MG63 (cell line): ENCODE results near the gene SOS1. TPM values are rescaled to one million over a fixed set of nuclear protein-coding genes. Genes with fewer than 3 reads are reported as not detected.
A peak's percentile ranks its signal among the peaks of the same experiment; 100 is the strongest.
"Not testable (repeated sequence)": the region's sequence is repeated elsewhere in the genome, so short reads cannot be mapped to it uniquely, and the experiment has no call there.

Experiments used
- DNase-seq: peaks from one replicate; pipeline ENCODE4 v3.0.0-alpha.2; 2020
- H3K27me3 ChIP-seq: fragments of 250-450 bp; sonication (Bioruptor Pico); 2 replicates; pipeline ENCODE4 v1.5.1; 2020; ENCODE audit warnings: mild to moderate bottlenecking, moderate library complexity
- H3K36me3 ChIP-seq: fragments of 250-450 bp; sonication (Bioruptor Pico); 2 replicates; pipeline ENCODE4 v1.5.1; 2020; ENCODE audit warnings: mild to moderate bottlenecking, moderate library complexity
- H3K4me3 ChIP-seq: fragments of 250-450 bp; sonication (Bioruptor Pico); 2 replicates; pipeline ENCODE4 v1.5.1; 2020; ENCODE audit warnings: mild to moderate bottlenecking, moderate library complexity
- H3K9me3 ChIP-seq: fragments of 250-450 bp; sonication (Bioruptor Pico); 2 replicates; pipeline ENCODE4 v1.5.1; 2020; ENCODE audit warnings: mild to moderate bottlenecking, moderate library complexity
- total RNA-seq: library from RNA; depleted of rRNA; stranded (reverse); fragments of >200 nt; shearing (Covaris generic); gene quantifications from 2 replicates; pipeline ENCODE4 v1.2.3, GENCODE V29; 2014; ENCODE audit warnings: low replicate concordance; rRNA removed

The SOS1 gene
- 4.9 and 9.2 TPM in 2 replicates for total RNA-seq

- DNase-seq, result peak; percentile 95
- H3K27me3 ChIP-seq, result no peaks in the 10 kb centered on the region
- H3K4me3 ChIP-seq, result peak within 1 kb of the TSS; percentile 82
- no peaks in the 10 kb centered on the region for H3K9me3 ChIP-seq
- H3K36me3 ChIP-seq, result peaks cover 8% of the 10 kb centered on the region; the same call in 1 of the 2 replicates
These were observed at the start of gene SOS1 for GRCh38 chr2:39120771-39121522. SOS1 (minus strand) TSS chr2:39121051; CDS start chr2:39120422, 629 bp downstream.

- H3K9me3 ChIP-seq, result no peaks in the 10 kb centered on the region
- H3K4me3 ChIP-seq, result no peak overlapping the region
- no peak for DNase-seq
- H3K27me3 ChIP-seq, result no peaks in the 10 kb centered on the region
- H3K36me3 ChIP-seq, result no peaks in the 10 kb centered on the region
These were observed 43.2 kb upstream of the SOS1 start for GRCh38 chr2:39164089-39164488.

GRCh38 chr2:39160982-39161381 is 40.1 kb upstream of the SOS1 start:
- no peaks in the 10 kb centered on the region for H3K36me3 ChIP-seq
- no peak overlapping the region for H3K4me3 ChIP-seq
- no peaks in the 10 kb centered on the region for H3K9me3 ChIP-seq
- DNase-seq, result no peak
- H3K27me3 ChIP-seq, result no peaks in the 10 kb centered on the region

- Histone ChIP-seq H3K4me3 (no peak overlapping the region), H3K27me3 (no peaks in the 10 kb centered on the region), H3K36me3 (no peaks in the 10 kb centered on the region), H3K9me3 (no peaks in the 10 kb centered on the region)
- DNase-seq, result no peak
These were observed 38.4 kb upstream of the SOS1 start for GRCh38 chr2:39159283-39159682.

GRCh38 chr2:39158351-39158750 is 37.5 kb upstream of the SOS1 start:
- no peak for DNase-seq
- Histone ChIP-seq H3K27me3 (no peaks in the 10 kb centered on the region), H3K36me3 (no peaks in the 10 kb centered on the region), H3K9me3 (no peaks in the 10 kb centered on the region), H3K4me3 (no peak overlapping the region)

GRCh38 chr2:39156846-39157245 is 36.0 kb upstream of the SOS1 start:
- H3K4me3 ChIP-seq, result no peak overlapping the region
- no peak for DNase-seq
- H3K27me3 ChIP-seq, result no peaks in the 10 kb centered on the region
- no peaks in the 10 kb centered on the region for H3K36me3 ChIP-seq
- H3K9me3 ChIP-seq, result no peaks in the 10 kb centered on the region

GRCh38 chr2:39156107-39156506 is 35.3 kb upstream of the SOS1 start:
- no peak overlapping the region for H3K4me3 ChIP-seq
- H3K36me3 ChIP-seq, result no peaks in the 10 kb centered on the region
- no peak for DNase-seq
- no peaks in the 10 kb centered on the region for H3K9me3 ChIP-seq
- no peaks in the 10 kb centered on the region for H3K27me3 ChIP-seq

GRCh38 chr2:39155573-39155972 is 34.7 kb upstream of the SOS1 start:
- H3K9me3 ChIP-seq, H3K27me3 ChIP-seq, H3K4me3 ChIP-seq, DNase-seq, H3K36me3 ChIP-seq: not testable (repeated sequence)

- H3K36me3 ChIP-seq, result no peaks in the 10 kb centered on the region
- no peaks in the 10 kb centered on the region for H3K27me3 ChIP-seq
- H3K9me3 ChIP-seq, result no peaks in the 10 kb centered on the region
- H3K4me3 ChIP-seq, result no peak overlapping the region
- no peak for DNase-seq
These were observed 34.1 kb upstream of the SOS1 start for GRCh38 chr2:39154944-39155343.

GRCh38 chr2:39153312-39153711 is 32.5 kb upstream of the SOS1 start:
- DNase-seq, result no peak
- Histone ChIP-seq H3K36me3 (no peaks in the 10 kb centered on the region), H3K9me3 (no peaks in the 10 kb centered on the region), H3K27me3 (no peaks in the 10 kb centered on the region), H3K4me3 (no peak overlapping the region)

GRCh38 chr2:39152504-39152903 is 31.7 kb upstream of the SOS1 start:
- DNase-seq, result no peak
- H3K36me3 ChIP-seq, result no peaks in the 10 kb centered on the region

GRCh38 chr2:39150890-39151497 is 30.1 kb upstream of the SOS1 start:
- Histone ChIP-seq H3K27me3 (no peaks in the 10 kb centered on the region), H3K36me3 (no peaks in the 10 kb centered on the region), H3K4me3 (no peak overlapping the region), H3K9me3 (no peaks in the 10 kb centered on the region)
- DNase-seq, result no peak

More at GRCh38 chr2:39152504-39152903, 31.7 kb upstream of the SOS1 start:
- no peaks in the 10 kb centered on the region for H3K9me3 ChIP-seq
- H3K4me3 ChIP-seq, result no peak overlapping the region
- H3K27me3 ChIP-seq, result no peaks in the 10 kb centered on the region

GRCh38 chr2:39150102-39150562 is 29.3 kb upstream of the SOS1 start:
- Histone ChIP-seq H3K9me3 (no peaks in the 10 kb centered on the region), H3K36me3 (no peaks in the 10 kb centered on the region), H3K27me3 (no peaks in the 10 kb centered on the region), H3K4me3 (no peak overlapping the region)
- no peak for DNase-seq

GRCh38 chr2:39146630-39147029 is 25.8 kb upstream of the SOS1 start:
- DNase-seq, result no peak
- Histone ChIP-seq H3K4me3 (no peak overlapping the region), H3K27me3 (no peaks in the 10 kb centered on the region)

GRCh38 chr2:39145906-39146421 is 25.1 kb upstream of the SOS1 start:
- H3K27me3 ChIP-seq, result no peaks in the 10 kb centered on the region
- DNase-seq, result no peak
- H3K4me3 ChIP-seq, result no peak overlapping the region
- no peaks in the 10 kb centered on the region for H3K9me3 ChIP-seq
- H3K36me3 ChIP-seq, result no peaks in the 10 kb centered on the region

More at GRCh38 chr2:39146630-39147029, 25.8 kb upstream of the SOS1 start:
- H3K36me3 ChIP-seq, result no peaks in the 10 kb centered on the region
- no peaks in the 10 kb centered on the region for H3K9me3 ChIP-seq

GRCh38 chr2:39144416-39144815 is 23.6 kb upstream of the SOS1 start:
- Histone ChIP-seq H3K27me3 (no peaks in the 10 kb centered on the region), H3K9me3 (no peaks in the 10 kb centered on the region), H3K4me3 (no peak overlapping the region), H3K36me3 (no peaks in the 10 kb centered on the region)
- DNase-seq, result no peak

- Histone ChIP-seq H3K36me3 (no peaks in the 10 kb centered on the region), H3K27me3 (no peaks in the 10 kb centered on the region), H3K4me3 (no peak overlapping the region), H3K9me3 (no peaks in the 10 kb centered on the region)
- no peak for DNase-seq
These were observed 22.2 kb upstream of the SOS1 start for GRCh38 chr2:39142904-39143605.
